Endodermal cell (in vitro differentiated cells): ENCODE measurements around the gene SLC22A2. TPM values are rescaled to one million over a fixed set of nuclear protein-coding genes. Genes with fewer than 3 reads are reported as not detected.

Experiments used
- DNase-seq: peaks from one replicate; pipeline ENCODE4 v3.0.0-alpha.2; 2017
- H3K27ac ChIP-seq: 2 replicates; pipeline ENCODE4 v1.5.1; 2013; ENCODE audit warnings: mild to moderate bottlenecking, low read depth, low read length, moderate library complexity
- H3K27me3 ChIP-seq: 2 replicates; pipeline ENCODE4 v1.6.1; 2013; ENCODE audit warnings: mild to moderate bottlenecking, low read length, moderate library complexity; ENCODE audit not compliant: insufficient read depth, control insufficient read depth, poor library complexity, severe bottlenecking
- H3K36me3 ChIP-seq: 2 replicates; pipeline ENCODE4 v1.7.0; 2013; ENCODE audit warnings: mild to moderate bottlenecking, low read length, moderate library complexity; ENCODE audit not compliant: control insufficient read depth, insufficient read depth
- H3K4me1 ChIP-seq: one replicate; pipeline ENCODE4 v1.7.0; 2013; ENCODE audit warnings: low read length; ENCODE audit not compliant: control insufficient read depth, insufficient read depth
- H3K4me3 ChIP-seq: 2 replicates; pipeline ENCODE4 v1.5.1; 2013; ENCODE audit warnings: mild to moderate bottlenecking, low read length, moderate library complexity
- H3K9ac ChIP-seq: 2 replicates; pipeline ENCODE4 v1.6.1; 2013; ENCODE audit warnings: mild to moderate bottlenecking, low read length, moderate library complexity; ENCODE audit not compliant: poor library complexity, severe bottlenecking; ENCODE audit errors: extremely low read depth
- H3K9me3 ChIP-seq: 2 replicates; pipeline ENCODE4 v1.6.1; 2013; ENCODE audit warnings: mild to moderate bottlenecking, low read length, moderate library complexity; ENCODE audit not compliant: control insufficient read depth
- H3K27ac Mint-ChIP-seq: 2 replicates; pipeline ENCODE4 v1.8.0; 2020; ENCODE audit warnings: mixed read lengths
- H3K27me3 Mint-ChIP-seq: 2 replicates; pipeline ENCODE4 v1.8.0; 2021; ENCODE audit warnings: mild to moderate bottlenecking, mixed read lengths; ENCODE audit not compliant: insufficient read depth
- H3K36me3 Mint-ChIP-seq: 2 replicates; pipeline ENCODE4 v1.8.0; 2020; ENCODE audit warnings: low read depth, mixed read lengths
- H3K4me1 Mint-ChIP-seq: 2 replicates; pipeline ENCODE4 v1.8.0; 2020; ENCODE audit warnings: mixed read lengths
- H3K4me3 Mint-ChIP-seq: 2 replicates; pipeline ENCODE4 v1.8.0; 2020; ENCODE audit warnings: mild to moderate bottlenecking, moderate library complexity, mixed read lengths
- H3K9me3 Mint-ChIP-seq: 2 replicates; pipeline ENCODE4 v1.8.0; 2020; ENCODE audit warnings: mild to moderate bottlenecking, mixed read lengths
- WGBS, 2 experiments: methylation state at CpG; one replicate each; pipeline versions ENCODE4 v1.1.5 to v1.1.7; 2013; ENCODE audit warnings: missing lambda C conversion rate in 2 of 2, mixed read lengths in 1 of 2; ENCODE audit not compliant: insufficient coverage in 1 of 2, insufficient read length in 1 of 2; 5-methylcytosine and 5-hydroxymethylcytosine counted together
- total RNA-seq, 2 donors: library from RNA; stranded (reverse); fragmentation: NEBNext Ultra II Directional in 1 of 2; extraction: Animal tissue kit (Norgen Biotek cat#: 25700) in 1 of 2; gene quantifications; 2 replicates in 1 of 2; 3 replicates in 1 of 2; pipeline ENCODE4 v1.2.1, GENCODE V29; 2021
- TF ChIP-seq, protein P1 (sequence below): fragments of 200-600 bp; sonication (generic); conservative IDR thresholded peaks from 2 replicates; pipeline ENCODE4 v1.5.0; 2021; ENCODE audit warnings: antibody characterized with exemption, mild to moderate bottlenecking

Gene SLC22A2
- total RNA-seq, 2 donors from 2014 or later, result 0.64 to 1.00 TPM

GRCh38 chr6:160203076-160203475 is 55.5 kb downstream of the SLC22A2 start:
- Mint-ChIP-seq H3K4me3 (no peak overlapping the region), H3K9me3 (peaks cover 18% of the 10 kb centered on the region), H3K27me3 (peaks cover 1% of the 10 kb centered on the region), H3K4me1 (peaks cover 8% of the 10 kb centered on the region), H3K36me3 (no peaks in the 10 kb centered on the region), H3K27ac (no peak overlapping the region)
- Histone ChIP-seq H3K27me3 (no peaks in the 10 kb centered on the region), H3K27ac (no peak overlapping the region), H3K9ac (no peak overlapping the region), H3K36me3 (no peaks in the 10 kb centered on the region), H3K4me1 (no peaks in the 10 kb centered on the region), H3K4me3 (no peak overlapping the region), H3K9me3 (peaks cover 12% of the 10 kb centered on the region)
- TF ChIP-seq, protein P1, sequence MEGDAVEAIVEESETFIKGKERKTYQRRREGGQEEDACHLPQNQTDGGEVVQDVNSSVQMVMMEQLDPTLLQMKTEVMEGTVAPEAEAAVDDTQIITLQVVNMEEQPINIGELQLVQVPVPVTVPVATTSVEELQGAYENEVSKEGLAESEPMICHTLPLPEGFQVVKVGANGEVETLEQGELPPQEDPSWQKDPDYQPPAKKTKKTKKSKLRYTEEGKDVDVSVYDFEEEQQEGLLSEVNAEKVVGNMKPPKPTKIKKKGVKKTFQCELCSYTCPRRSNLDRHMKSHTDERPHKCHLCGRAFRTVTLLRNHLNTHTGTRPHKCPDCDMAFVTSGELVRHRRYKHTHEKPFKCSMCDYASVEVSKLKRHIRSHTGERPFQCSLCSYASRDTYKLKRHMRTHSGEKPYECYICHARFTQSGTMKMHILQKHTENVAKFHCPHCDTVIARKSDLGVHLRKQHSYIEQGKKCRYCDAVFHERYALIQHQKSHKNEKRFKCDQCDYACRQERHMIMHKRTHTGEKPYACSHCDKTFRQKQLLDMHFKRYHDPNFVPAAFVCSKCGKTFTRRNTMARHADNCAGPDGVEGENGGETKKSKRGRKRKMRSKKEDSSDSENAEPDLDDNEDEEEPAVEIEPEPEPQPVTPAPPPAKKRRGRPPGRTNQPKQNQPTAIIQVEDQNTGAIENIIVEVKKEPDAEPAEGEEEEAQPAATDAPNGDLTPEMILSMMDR, result no peak
- WGBS, 2 experiments, result 90 to 100% methylated on average over 1 to 3 of the region's 3 CpGs
- DNase-seq, result no peak

DNA sequence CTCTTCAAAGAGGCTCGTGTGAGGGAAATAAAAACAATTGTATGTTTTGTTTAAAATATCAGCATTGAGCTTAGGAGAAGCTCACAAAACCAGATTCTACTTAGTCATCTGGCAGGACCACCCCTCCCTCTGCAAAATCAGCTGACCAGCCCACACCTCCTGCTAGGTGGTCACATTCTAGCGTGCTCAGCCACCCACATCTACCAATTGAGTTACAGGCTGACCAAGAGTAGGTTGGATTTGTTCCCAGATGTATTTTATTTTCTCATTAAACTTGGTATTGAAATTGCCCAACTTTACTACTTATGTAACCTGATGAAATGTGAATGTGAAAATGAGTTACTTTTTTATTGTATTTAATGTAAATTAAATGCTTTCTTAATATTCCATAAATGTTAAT is 56.2 kb downstream of the SLC22A2 start:
- Mint-ChIP-seq H3K9me3 (peaks cover 13% of the 10 kb centered on the region), H3K4me1 (peaks cover 8% of the 10 kb centered on the region), H3K27ac (no peak overlapping the region), H3K36me3 (no peaks in the 10 kb centered on the region), H3K4me3 (no peak overlapping the region), H3K27me3 (peaks cover 1% of the 10 kb centered on the region)
- H3K27me3 ChIP-seq, result no peaks in the 10 kb centered on the region
- 97% methylated on average over 2 of the region's 2 CpGs; no CpG with 5 or more reads in 1 of the 2 experiments for WGBS, 2 experiments
- TF ChIP-seq, protein P1, result no peak
- H3K27ac ChIP-seq, result no peak overlapping the region
- peaks cover 5% of the 10 kb centered on the region for H3K9me3 ChIP-seq
- H3K9ac ChIP-seq, result no peak overlapping the region
- no peak for DNase-seq
- no peak overlapping the region for H3K4me3 ChIP-seq
- H3K36me3 ChIP-seq, result no peaks in the 10 kb centered on the region
- no peaks in the 10 kb centered on the region for H3K4me1 ChIP-seq

GRCh38 chr6:160201061-160201460 is 57.6 kb downstream of the SLC22A2 start:
- no peak for DNase-seq
- no peaks in the 10 kb centered on the region for H3K27me3 ChIP-seq
- no peak overlapping the region for H3K4me3 ChIP-seq
- Mint-ChIP-seq H3K4me3 (no peak overlapping the region), H3K36me3 (no peaks in the 10 kb centered on the region), H3K9me3 (peaks cover 2% of the 10 kb centered on the region), H3K27me3 (peaks cover 1% of the 10 kb centered on the region), H3K4me1 (peaks cover 8% of the 10 kb centered on the region), H3K27ac (no peak overlapping the region)
- peaks cover under 1% of the 10 kb centered on the region for H3K9me3 ChIP-seq
- H3K36me3 ChIP-seq, result no peaks in the 10 kb centered on the region
- H3K9ac ChIP-seq, result no peak overlapping the region
- H3K4me1 ChIP-seq, result no peaks in the 10 kb centered on the region
- 94 to 100% methylated on average over 1 to 2 of the region's 2 CpGs for WGBS, 2 experiments
- H3K27ac ChIP-seq, result no peak overlapping the region
- TF ChIP-seq, protein P1, result no peak
